GM18868 (cell line): Measurements from ENCODE around the gene CLCA1.

Source experiments
- ATAC-seq: cut with Tn5 transposase; IDR thresholded peaks from one replicate; pipeline ENCODE4 v1.9.1; 2021; ENCODE audit warnings: mild to moderate bottlenecking, moderate library complexity; ENCODE audit not compliant: unreplicated experiment

CLCA1 gene

GRCh38 chr1:86460998-86461397 is 7.7 kb upstream of the CLCA1 start:
- ATAC-seq, result no peak

GRCh38 chr1:86461482-86461881 is 7.2 kb upstream of the CLCA1 start:
- ATAC-seq, result no peak

GRCh38 chr1:86464819-86465218 is 3.9 kb upstream of the CLCA1 start:
- no peak for ATAC-seq

DNA sequence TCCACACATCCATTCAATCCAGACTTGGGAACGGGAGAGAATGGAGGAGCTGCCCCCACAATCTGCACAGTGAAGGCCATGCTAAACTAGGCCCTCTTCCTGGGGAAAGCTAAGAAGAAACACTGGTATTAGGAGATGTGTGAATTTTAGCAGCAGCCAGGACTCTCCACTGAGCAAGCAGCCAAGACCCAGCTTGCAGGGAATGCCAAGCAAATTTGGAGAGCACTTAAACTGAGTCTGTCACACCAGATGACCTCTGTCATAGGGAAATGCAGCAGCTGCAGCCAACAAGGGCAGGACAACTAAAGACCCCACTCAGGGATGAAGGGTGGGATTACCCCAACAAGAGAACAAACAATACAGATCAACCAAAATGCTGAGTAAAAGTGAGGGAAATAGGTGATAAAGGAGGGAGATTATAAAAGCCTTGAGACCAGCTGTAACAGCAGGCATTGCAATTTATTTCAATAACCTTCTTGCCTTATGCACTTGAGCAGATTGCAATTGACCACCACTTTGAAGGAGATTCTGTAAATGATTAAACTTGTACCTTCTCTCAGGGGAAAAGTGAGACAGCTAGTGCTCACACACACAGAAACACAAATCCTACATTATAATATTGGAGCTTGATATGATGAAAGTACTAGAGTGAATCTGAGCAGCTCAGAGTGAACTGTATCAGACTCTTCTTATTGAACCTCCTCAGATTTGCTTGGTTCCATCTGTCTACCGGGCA is 2.5 kb upstream of the CLCA1 start:
- no peak for ATAC-seq

GRCh38 chr1:86466986-86467385 is 1.7 kb upstream of the CLCA1 start:
- no peak for ATAC-seq

DNA sequence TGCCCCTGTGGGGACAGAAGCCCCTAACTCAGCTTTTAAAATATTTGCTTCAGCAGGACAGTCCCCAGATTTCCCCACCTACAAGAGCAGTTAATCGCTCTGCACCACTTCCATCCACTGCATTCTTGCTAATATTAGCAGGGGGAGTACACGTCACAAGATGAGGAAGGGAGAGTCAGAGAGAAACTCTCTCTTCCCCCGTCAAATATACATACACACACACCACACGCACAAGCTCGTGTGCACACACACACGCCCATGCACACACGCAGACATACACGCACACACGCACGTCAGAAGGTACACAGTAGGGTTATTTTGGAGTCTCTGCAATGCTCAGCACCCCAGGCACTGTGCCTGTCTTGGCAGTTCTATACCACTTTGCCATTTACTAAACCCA is 2.1 kb downstream of the CLCA1 start:
- ATAC-seq, result peak; percentile 85

- ATAC-seq, result peak; percentile 9
Measured at GRCh38 chr1:86471291-86471690, 2.6 kb downstream of the CLCA1 start.

- ATAC-seq, result no peak
Measured at GRCh38 chr1:86472152-86472551, 3.4 kb downstream of the CLCA1 start.

GRCh38 chr1:86472767-86473166 is 4.0 kb downstream of the CLCA1 start:
- peak; percentile 36 for ATAC-seq

- no peak for ATAC-seq
Measured at GRCh38 chr1:86477256-86477655, 8.5 kb downstream of the CLCA1 start.

DNA sequence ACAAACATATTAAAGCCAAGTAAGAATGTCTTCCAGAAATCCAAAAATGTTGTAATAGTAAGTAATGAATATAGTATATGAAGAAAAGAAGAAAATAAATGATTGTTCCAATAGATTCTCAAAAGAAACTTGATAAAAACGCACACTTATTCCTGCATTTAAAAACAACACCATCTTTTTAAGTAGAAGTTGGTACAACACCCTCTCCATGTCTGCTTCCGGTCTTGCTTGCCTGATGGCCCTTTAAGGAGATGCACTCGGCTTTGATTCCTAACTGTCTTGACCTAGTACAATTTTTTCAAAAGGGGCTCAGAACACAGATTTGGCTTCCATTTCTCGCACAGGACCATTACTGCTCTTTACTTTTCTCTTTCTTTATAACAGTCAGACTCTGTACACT is 9.0 kb downstream of the CLCA1 start:
- no peak for ATAC-seq

- no peak for ATAC-seq
Measured at GRCh38 chr1:86478416-86479156, 9.9 kb downstream of the CLCA1 start.

GRCh38 chr1:86481966-86482365 is 13.2 kb downstream of the CLCA1 start:
- no peak for ATAC-seq

- ATAC-seq, result no peak
Measured at GRCh38 chr1:86487131-86487810, 18.5 kb downstream of the CLCA1 start.

- ATAC-seq, result no peak
Measured at GRCh38 chr1:86487811-86488141, 19.0 kb downstream of the CLCA1 start.

DNA sequence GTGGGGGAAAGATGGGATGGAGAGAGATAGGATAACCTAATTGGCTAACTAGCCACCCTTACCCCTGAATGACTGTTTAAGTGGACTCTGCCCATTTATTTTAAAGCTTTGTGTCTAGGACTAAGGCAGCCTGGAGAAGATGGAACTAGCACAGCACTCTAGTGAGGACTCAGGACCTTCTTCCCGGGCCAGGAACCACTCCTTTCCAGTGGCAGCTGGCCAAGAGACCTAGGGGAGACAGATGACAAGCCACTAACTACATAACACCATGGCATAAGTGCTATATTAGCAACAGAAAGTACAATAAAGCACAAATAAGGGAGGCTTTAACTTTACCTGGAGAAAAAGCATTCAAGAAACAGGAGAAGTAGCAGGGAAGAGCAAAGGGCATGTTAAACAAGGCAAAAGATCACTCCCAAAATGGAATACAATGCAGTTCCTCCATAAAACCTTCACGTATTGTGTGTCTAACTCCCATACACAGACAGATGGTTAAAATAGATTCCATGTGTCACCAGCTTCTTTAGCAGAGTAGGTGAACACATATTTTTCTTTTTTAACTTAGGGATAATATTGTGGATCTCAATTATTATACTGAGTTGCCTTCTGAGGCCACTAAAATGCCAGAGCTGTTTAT is 20.6 kb downstream of the CLCA1 start:
- ATAC-seq, result no peak

DNA sequence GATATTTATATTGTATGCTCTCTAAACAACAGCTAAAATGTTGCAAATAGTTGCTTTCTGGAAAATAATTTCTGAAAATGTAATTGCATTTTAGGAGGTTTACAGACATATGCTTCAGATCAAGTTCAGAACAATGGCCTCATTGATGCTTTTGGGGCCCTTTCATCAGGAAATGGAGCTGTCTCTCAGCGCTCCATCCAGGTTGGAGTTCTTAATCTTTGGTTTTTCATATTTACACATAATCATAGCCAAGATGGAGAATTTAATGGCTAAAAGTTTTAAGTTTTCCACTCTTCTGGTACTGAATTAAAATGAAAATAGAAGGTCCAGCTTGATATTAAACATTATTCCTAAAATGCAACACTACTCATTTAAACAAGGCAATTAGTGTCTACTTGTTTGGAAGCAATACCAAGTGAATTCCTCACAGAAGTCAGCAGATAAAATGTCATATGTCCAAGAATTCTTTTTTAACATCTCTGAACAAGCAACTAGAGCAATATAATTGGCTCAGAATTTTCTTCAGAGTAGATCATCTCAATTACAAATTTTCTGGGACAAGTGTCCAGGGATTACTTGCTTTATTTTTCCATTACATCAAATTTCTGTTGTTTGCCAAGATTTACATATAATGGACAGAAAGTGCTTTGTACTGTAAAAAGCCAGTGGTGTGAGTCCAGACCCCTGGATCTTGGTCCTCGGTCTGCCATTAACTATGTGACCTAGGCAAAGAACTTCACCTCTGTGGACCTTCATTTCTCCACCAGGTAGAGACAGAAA is 22.6 kb downstream of the CLCA1 start:
- no peak for ATAC-seq

GRCh38 chr1:86498281-86498680 is 29.6 kb downstream of the CLCA1 start:
- no peak for ATAC-seq

DNA sequence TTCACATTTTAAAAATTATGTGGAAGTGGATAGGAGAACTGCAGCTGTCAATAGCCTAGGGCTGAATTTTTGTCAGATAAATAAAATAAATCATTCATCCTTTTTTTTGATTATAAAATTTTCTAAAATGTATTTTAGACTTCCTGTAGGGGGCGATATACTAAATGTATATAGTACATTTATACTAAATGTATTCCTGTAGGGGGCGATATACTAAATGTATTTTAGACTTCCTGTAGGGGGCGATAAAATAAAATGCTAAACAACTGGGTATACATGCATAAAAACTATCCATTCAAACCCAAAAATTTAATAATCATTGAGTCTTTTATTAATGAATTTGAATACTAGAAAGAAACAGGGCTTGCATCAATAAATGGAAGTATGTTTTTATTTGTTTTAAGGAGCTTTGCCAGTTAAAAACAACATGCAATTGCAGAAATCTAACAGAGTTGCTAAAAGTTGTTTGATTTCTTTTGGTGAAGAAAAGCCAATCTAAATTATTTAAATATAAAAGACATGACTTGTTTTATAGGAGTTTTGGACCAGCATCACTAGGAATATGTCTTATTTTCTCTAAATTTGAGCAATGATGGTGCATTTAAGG is 31.4 kb downstream of the CLCA1 start:
- ATAC-seq, result peak; percentile 48

DNA sequence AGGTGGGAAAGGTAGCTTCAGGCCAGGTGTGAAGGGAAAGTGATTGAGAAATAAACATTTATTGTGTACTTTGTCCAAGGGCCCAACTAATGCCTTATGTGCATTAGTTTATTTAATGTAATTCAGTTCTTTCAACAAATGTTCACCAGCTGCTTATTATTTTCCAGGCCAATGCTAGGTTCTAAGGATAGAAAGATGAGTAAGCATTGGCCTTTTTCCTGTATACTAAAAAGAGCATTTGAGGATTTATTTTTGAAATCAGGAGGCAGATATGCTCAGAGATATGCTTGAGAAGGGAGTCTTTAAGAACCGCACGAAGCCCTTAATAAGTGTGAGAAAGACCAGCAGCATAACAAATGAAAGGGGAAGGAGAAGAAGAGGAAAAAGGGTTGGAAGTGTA is 32.0 kb downstream of the CLCA1 start:
- no peak for ATAC-seq
